Panc1 (cell line): ENCODE data around the gene IGDCC3.

Experiments
- CTCF ChIP-seq: fragments of 450-650 bp; IDR thresholded peaks from 2 replicates; pipeline ENCODE4 v1.5.1; 2017; ENCODE audit warnings: mild to moderate bottlenecking
- POLR2AphosphoS5 ChIP-seq: IDR thresholded peaks from 2 replicates; pipeline ENCODE4 v1.6.1; 2012; ENCODE audit warnings: mild to moderate bottlenecking, low read depth, low read length, moderate library complexity
- REST ChIP-seq, 2 experiments: IDR thresholded peaks; 2 replicates each; pipeline ENCODE4 v1.6.1; 2011 to 2012; ENCODE audit warnings: low read depth in 2 of 2, control low read depth in 1 of 2, low read length in 1 of 2, mild to moderate bottlenecking in 1 of 2, moderate library complexity in 1 of 2; ENCODE audit not compliant: insufficient read depth in 1 of 2
- SIN3A ChIP-seq: IDR thresholded peaks from 2 replicates; pipeline ENCODE4 v1.6.1; 2012; ENCODE audit warnings: low read depth, mild to moderate bottlenecking, low read length, moderate library complexity, borderline replicate concordance; ENCODE audit not compliant: insufficient read depth
- TCF7L2 ChIP-seq: IDR thresholded peaks from 2 replicates; pipeline ENCODE4 v1.6.1; 2011; ENCODE audit warnings: mild to moderate bottlenecking, low read depth, low read length, inconsistent platforms

- TF ChIP-seq CTCF (no peak), SIN3A (no peak), POLR2AphosphoS5 (no peak), REST (IDR thresholded peaks at IDR 0.05; ENCODE audit: insufficient read depth in 1 of 2, low read depth in 2 of 2, low read length in 1 of 2) (no peak), TCF7L2 (no peak)
Measured at GRCh38 chr15:65328506-65329287, 49.1 kb downstream of the IGDCC3 start.
